WTC11 (cell line): Measurements from ENCODE around the gene KRTAP9-6.
"Not testable (repeated sequence)": the region's sequence is repeated elsewhere in the genome, so short reads cannot be mapped to it uniquely, and the experiment has no call there.

Source experiments
- ATF6 ChIP-seq: sonication (generic); formaldehyde crosslinking; IDR thresholded peaks from 2 replicates; pipeline ENCODE4 v1.8.1; 2023; ENCODE audit warnings: mild to moderate bottlenecking, missing genetic modification reagents
- CTCF ChIP-seq: fragments of 200-600 bp; IDR thresholded peaks from 2 replicates; pipeline ENCODE4 v1.8.0; 2022; ENCODE audit warnings: antibody characterized with exemption
- E2F1 ChIP-seq: sonication (generic); formaldehyde crosslinking; IDR thresholded peaks from 2 replicates; pipeline ENCODE4 v1.8.0; 2022; ENCODE audit warnings: mild to moderate bottlenecking, missing genetic modification reagents
- FOXP4 ChIP-seq: sonication (generic); formaldehyde crosslinking; IDR thresholded peaks from 2 replicates; pipeline ENCODE4 v1.8.0; 2022; ENCODE audit warnings: mild to moderate bottlenecking, missing genetic modification reagents
- MAX ChIP-seq: sonication (generic); formaldehyde crosslinking; IDR thresholded peaks from 2 replicates; pipeline ENCODE4 v1.8.0; 2022; ENCODE audit warnings: mild to moderate bottlenecking, missing genetic modification reagents
- MLX ChIP-seq: sonication (generic); formaldehyde crosslinking; IDR thresholded peaks from 2 replicates; pipeline ENCODE4 v1.8.1; 2023; ENCODE audit warnings: mild to moderate bottlenecking, missing genetic modification reagents, moderate library complexity
- MYBL2 ChIP-seq: sonication (generic); formaldehyde crosslinking; IDR thresholded peaks from 2 replicates; pipeline ENCODE4 v1.8.1; 2023; ENCODE audit warnings: mild to moderate bottlenecking, moderate library complexity, missing genetic modification reagents
- NFYB ChIP-seq: sonication (generic); formaldehyde crosslinking; conservative IDR thresholded peaks from 2 replicates; pipeline ENCODE4 v1.8.0; 2022; ENCODE audit warnings: low read depth, missing genetic modification reagents
- NR2C2 ChIP-seq: sonication (generic); formaldehyde crosslinking; IDR thresholded peaks from 2 replicates; pipeline ENCODE4 v1.8.0; 2022; ENCODE audit warnings: mild to moderate bottlenecking, missing genetic modification reagents
- SMAD3 ChIP-seq: sonication (generic); formaldehyde crosslinking; IDR thresholded peaks from 2 replicates; pipeline ENCODE4 v1.8.0; 2022; ENCODE audit warnings: missing genetic modification reagents, mild to moderate bottlenecking, borderline replicate concordance
- SP1 ChIP-seq: sonication (generic); formaldehyde crosslinking; conservative IDR thresholded peaks from 2 replicates; pipeline ENCODE4 v1.8.1; 2022; ENCODE audit warnings: missing genetic modification reagents
- USF2 ChIP-seq: sonication (generic); formaldehyde crosslinking; IDR thresholded peaks from 2 replicates; pipeline ENCODE4 v1.8.1; 2023; ENCODE audit warnings: mild to moderate bottlenecking, missing genetic modification reagents, moderate library complexity

- TF ChIP-seq FOXP4; CTCF; ATF6 (CRISPR knock-in tag); NR2C2 (CRISPR knock-in tag); MYBL2; SP1 (CRISPR knock-in tag); E2F1 (CRISPR knock-in tag); USF2; MLX (CRISPR knock-in tag); SMAD3 (CRISPR knock-in tag); MAX (CRISPR knock-in tag); NFYB: not testable (repeated sequence)
Measured at GRCh38 chr17:41271323-41271722, 6.1 kb downstream of the KRTAP9-6 start.
